Erythroblast (primary cell): ENCODE results near the gene MAIP1.

ENCODE experiments used
- GATA1 ChIP-seq: IDR thresholded peaks from 2 replicates; pipeline ENCODE4 v1.6.1; 2011; ENCODE audit warnings: low read depth, mild to moderate bottlenecking, control low read depth, low read length, moderate library complexity
- POLR2A ChIP-seq: IDR thresholded peaks from 2 replicates; pipeline ENCODE4 v1.6.1; 2011; ENCODE audit warnings: mild to moderate bottlenecking, low read length

GRCh38 chr2:199910338-199911051 lies 44.9 kb upstream of the MAIP1 start:
- TF ChIP-seq POLR2A = no peak
- no peak for TF ChIP-seq GATA1
